Cardiac fibroblast (primary cell): ENCODE measurements around the gene SLC38A11.
"Not testable (repeated sequence)": the region's sequence is repeated elsewhere in the genome, so short reads cannot be mapped to it uniquely, and the experiment has no call there.

Source experiments
- DNase-seq, 2 donors: peaks; one replicate each; pipeline versions ENCODE4 v3.0.0 to v3.0.0-alpha.2; 2010; ENCODE audit warnings: low read depth in 2 of 2
- H3K4me3 ChIP-seq, 2 donors: replicated peaks in 1 of 2; 1 replicate in 1 of 2; 2 replicates in 1 of 2; pipeline ENCODE4 v1.5.1; 2011; ENCODE audit warnings: low read depth in 2 of 2, low read length in 2 of 2, mild to moderate bottlenecking in 2 of 2, moderate library complexity in 1 of 2
- TF ChIP-seq, protein P1 (sequence below): IDR thresholded peaks from one replicate; pipeline ENCODE4 v1.5.1; 2011; ENCODE audit warnings: low read depth, mild to moderate bottlenecking, low read length, inconsistent platforms

SLC38A11 gene

DNA sequence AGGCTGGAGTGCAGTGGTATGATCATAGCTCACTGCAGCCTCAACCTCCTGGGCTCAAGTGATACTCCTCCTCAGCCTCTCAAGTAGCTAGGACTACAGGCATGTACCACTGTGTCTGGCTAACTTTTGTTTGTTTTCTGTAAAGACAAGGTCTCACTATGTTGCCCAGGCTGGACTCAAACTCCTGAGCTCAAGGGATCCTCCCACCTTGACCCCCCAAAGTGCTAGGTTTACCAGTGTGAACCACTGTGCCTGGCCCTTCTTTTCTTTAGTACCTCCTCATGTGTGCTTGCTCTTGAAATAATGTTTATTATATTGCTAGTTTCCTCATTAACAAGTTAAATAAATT, 94.7 kb downstream of the SLC38A11 start:
- TF ChIP-seq, protein P1, sequence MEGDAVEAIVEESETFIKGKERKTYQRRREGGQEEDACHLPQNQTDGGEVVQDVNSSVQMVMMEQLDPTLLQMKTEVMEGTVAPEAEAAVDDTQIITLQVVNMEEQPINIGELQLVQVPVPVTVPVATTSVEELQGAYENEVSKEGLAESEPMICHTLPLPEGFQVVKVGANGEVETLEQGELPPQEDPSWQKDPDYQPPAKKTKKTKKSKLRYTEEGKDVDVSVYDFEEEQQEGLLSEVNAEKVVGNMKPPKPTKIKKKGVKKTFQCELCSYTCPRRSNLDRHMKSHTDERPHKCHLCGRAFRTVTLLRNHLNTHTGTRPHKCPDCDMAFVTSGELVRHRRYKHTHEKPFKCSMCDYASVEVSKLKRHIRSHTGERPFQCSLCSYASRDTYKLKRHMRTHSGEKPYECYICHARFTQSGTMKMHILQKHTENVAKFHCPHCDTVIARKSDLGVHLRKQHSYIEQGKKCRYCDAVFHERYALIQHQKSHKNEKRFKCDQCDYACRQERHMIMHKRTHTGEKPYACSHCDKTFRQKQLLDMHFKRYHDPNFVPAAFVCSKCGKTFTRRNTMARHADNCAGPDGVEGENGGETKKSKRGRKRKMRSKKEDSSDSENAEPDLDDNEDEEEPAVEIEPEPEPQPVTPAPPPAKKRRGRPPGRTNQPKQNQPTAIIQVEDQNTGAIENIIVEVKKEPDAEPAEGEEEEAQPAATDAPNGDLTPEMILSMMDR = no peak
- no peak overlapping the region for H3K4me3 ChIP-seq
- no peak for DNase-seq

DNA sequence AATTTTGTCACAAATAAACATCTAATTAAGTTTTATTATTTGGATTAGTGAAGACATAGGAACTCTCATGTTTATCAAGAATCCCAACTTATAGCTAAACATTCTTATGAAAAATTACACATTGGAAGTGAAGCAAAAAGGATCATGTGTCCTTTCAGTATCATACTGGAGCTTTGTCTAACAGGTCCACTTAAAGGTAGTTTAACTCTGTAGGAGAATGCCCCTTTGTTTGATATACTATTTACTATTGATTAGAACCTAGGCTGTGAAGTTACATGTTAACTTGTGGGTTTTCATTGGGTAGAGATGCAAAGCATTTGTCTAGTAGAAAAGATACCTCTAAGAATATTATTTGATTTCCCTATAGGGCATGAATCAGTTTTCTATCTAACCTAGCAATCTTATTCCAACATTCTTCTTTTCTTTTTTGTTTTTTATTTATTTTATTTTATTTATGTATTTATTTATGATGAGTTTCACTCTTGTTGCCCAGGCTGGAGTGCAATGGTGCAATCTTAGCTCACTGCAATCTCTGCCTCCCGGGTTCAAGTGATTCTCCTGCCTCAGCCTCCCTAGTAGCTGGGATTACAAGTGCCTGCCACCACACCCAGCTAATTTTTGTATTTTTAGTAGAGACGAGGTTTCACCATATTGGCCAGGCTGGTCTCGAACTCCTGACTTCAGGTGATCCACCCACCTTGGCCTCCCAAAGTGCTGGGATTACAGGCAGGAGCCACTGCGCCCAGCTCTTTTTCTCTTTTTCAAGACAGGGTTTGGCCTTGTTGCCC, 95.2 kb downstream of the SLC38A11 start:
- DNase-seq, H3K4me3 ChIP-seq: not testable (repeated sequence)

GRCh38 chr2:164859251-164859818, 96.0 kb downstream of the SLC38A11 start:
- TF ChIP-seq, protein P1 = no peak
- DNase-seq = no peak

DNA sequence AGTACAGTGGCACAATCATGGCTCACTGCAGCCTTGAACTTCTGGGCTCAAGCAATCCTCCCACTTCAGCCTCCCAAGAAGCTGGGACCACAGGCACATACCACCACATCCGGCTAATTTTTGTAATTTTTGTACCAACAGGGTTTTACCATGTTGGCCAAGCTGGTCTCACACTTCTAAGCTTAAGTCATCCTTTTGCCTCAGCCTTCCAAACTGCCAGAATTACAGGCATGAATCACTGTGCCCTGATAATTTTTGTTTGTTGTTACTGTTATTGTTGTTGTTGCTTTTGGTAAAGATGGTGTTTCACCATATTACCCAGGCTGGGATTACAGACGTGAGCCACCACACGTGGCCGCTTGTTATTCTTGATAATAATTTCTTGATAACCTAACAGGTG, 103.2 kb downstream of the SLC38A11 start:
- TF ChIP-seq, protein P1 = no peak

More at GRCh38 chr2:164859251-164859818, 96.0 kb downstream of the SLC38A11 start:
- H3K4me3 ChIP-seq = no peak overlapping the region

GRCh38 chr2:164850235-164850634, 105.1 kb downstream of the SLC38A11 start:
- DNase-seq = no peak
- no peak overlapping the region for H3K4me3 ChIP-seq
- TF ChIP-seq, protein P1 = no peak

More for the DNA sequence above, 103.2 kb downstream of the SLC38A11 start:
- no peak overlapping the region for H3K4me3 ChIP-seq
- DNase-seq = no peak

GRCh38 chr2:164849506-164849905, 105.8 kb downstream of the SLC38A11 start:
- TF ChIP-seq, protein P1 = no peak
- H3K4me3 ChIP-seq = no peak overlapping the region
- no peak for DNase-seq

GRCh38 chr2:164847981-164848741, 107.2 kb downstream of the SLC38A11 start:
- DNase-seq = no peak
- TF ChIP-seq, protein P1 = no peak
- H3K4me3 ChIP-seq = no peak overlapping the region
